Measurements from ENCODE around the gene ATRNL1. TPM values are rescaled to one million over a fixed set of nuclear protein-coding genes. Genes with fewer than 3 reads are reported as not detected.
"Not testable (repeated sequence)": the region's sequence is repeated elsewhere in the genome, so short reads cannot be mapped to it uniquely, and the experiment has no call there.

The ATRNL1 gene
- total RNA-seq, 1 experiment from 2014 or later, result not detected

DNA sequence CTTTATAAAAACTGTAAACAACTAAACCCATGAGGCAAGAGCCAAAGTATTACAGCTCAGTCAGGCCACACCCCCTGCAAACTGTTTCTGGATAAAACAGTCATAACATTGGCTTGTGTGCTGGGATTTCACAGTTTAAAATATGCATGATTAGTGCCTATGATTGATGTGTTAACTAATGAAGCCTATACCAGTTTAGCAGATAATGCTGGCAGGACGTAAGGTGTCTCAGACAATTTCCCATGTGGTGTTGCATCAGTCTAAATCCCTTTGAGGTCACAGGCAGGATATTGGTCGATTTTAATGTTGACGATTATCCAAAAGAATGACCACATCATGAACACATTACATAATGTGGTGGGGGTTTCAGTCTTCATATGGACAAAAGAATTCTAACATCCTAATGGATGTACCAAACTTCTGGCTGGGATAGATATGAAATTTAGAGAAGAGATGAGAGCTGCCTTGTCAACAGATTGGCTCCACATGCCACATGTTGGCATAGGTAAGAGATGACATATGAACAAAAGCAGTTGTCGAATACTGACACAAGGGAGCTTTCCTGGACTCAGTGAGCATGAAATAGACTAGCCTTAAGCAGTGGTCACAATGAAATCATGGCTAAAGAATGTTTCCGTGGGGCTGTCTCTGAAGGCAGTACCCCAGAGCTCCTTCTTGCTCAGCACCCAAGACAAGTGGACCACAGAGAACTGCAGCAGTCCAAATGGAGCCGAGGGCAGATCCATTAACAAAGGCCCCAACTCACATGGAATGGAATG is 734.3 kb downstream of the ATRNL1 start:
- ATAC-seq (no peak), DNase-seq (no peak)
- ChIA-PET POLR2A (ENCODE audit: unreplicated experiment) (no interaction called here), CTCF (no interaction called here)
- no TSS peak for BruUV-seq (replicated peaks)
- Histone ChIP-seq H2AFZ (ENCODE audit: low read length) (no peak overlapping the region), H3K9ac (ENCODE audit: low read length) (no peak overlapping the region), H3K9me3 (ENCODE audit: low read length) (no peaks in the 10 kb centered on the region), H3K9me2 (replicated peaks; ENCODE audit: low read length) (no peaks in the 10 kb centered on the region), H3K27ac (ENCODE audit: low read length) (no peak overlapping the region), H3K27me3 (ENCODE audit: low read length) (no peaks in the 10 kb centered on the region), H3K4me2 (ENCODE audit: low read length) (no peak overlapping the region), H3K4me3 (ENCODE audit: low read length) (no peak overlapping the region), H4K20me1 (ENCODE audit: low read length) (no peaks in the 10 kb centered on the region), H3K36me3 (ENCODE audit: low read depth, low read length) (no peaks in the 10 kb centered on the region), H3K4me1 (ENCODE audit: insufficient read depth, low read length) (no peaks in the 10 kb centered on the region), H3F3A (ENCODE audit: low read length, unreplicated experiment) (no peaks in the 10 kb centered on the region), H3K79me2 (ENCODE audit: low read length) (no peaks in the 10 kb centered on the region)
- TF ChIP-seq EZH2 (IDR thresholded peaks at IDR 0.05; ENCODE audit: low read length, unreplicated experiment), result no peak
- no peak for TF ChIP-seq EZH2phosphoT487 (IDR thresholded peaks at IDR 0.05; ENCODE audit: borderline replicate concordance, low read length)
- TF ChIP-seq, protein P1, sequence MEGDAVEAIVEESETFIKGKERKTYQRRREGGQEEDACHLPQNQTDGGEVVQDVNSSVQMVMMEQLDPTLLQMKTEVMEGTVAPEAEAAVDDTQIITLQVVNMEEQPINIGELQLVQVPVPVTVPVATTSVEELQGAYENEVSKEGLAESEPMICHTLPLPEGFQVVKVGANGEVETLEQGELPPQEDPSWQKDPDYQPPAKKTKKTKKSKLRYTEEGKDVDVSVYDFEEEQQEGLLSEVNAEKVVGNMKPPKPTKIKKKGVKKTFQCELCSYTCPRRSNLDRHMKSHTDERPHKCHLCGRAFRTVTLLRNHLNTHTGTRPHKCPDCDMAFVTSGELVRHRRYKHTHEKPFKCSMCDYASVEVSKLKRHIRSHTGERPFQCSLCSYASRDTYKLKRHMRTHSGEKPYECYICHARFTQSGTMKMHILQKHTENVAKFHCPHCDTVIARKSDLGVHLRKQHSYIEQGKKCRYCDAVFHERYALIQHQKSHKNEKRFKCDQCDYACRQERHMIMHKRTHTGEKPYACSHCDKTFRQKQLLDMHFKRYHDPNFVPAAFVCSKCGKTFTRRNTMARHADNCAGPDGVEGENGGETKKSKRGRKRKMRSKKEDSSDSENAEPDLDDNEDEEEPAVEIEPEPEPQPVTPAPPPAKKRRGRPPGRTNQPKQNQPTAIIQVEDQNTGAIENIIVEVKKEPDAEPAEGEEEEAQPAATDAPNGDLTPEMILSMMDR (conservative IDR thresholded peaks at IDR 0.05; ENCODE audit: low read depth, low read length), result no peak
- intact Hi-C loops (cut with micrococcal nuclease), result no loop called here

DNA sequence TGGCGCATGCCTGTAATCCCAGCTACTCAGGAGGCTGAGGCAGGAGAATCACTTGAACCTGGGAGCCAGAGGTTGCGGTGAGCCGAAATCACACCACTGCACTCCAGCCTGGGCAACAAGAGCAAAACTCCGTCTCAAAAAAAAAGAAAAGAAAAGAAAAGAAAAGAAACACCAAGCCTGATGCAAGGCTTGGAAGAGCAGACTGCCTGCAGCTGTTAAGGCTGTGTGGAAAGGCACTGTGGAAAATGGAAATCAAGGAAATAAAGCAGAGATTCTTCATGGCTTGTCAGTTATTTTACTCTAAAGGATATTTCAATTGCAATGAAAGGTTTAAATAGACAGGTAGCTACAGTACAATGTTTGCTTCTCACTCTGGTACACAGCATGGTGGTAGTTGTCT is 735.0 kb downstream of the ATRNL1 start:
- H3K79me2 ChIP-seq (ENCODE audit: low read length); CTCF ChIA-PET; H3K27me3 ChIP-seq (ENCODE audit: low read length); H3K9me3 ChIP-seq (ENCODE audit: low read length); BruUV-seq (replicated peaks); ATAC-seq; DNase-seq; H2AFZ ChIP-seq (ENCODE audit: low read length); H4K20me1 ChIP-seq (ENCODE audit: low read length); POLR2A ChIA-PET (ENCODE audit: unreplicated experiment); H3K9me2 ChIP-seq (replicated peaks; ENCODE audit: low read length); H3K4me2 ChIP-seq (ENCODE audit: low read length); H3K9ac ChIP-seq (ENCODE audit: low read length); H3K27ac ChIP-seq (ENCODE audit: low read length); H3F3A ChIP-seq (ENCODE audit: low read length, unreplicated experiment); H3K4me3 ChIP-seq (ENCODE audit: low read length); H3K4me1 ChIP-seq (ENCODE audit: insufficient read depth, low read length); H3K36me3 ChIP-seq (ENCODE audit: low read depth, low read length); intact Hi-C loops (cut with micrococcal nuclease): not testable (repeated sequence)

DNA sequence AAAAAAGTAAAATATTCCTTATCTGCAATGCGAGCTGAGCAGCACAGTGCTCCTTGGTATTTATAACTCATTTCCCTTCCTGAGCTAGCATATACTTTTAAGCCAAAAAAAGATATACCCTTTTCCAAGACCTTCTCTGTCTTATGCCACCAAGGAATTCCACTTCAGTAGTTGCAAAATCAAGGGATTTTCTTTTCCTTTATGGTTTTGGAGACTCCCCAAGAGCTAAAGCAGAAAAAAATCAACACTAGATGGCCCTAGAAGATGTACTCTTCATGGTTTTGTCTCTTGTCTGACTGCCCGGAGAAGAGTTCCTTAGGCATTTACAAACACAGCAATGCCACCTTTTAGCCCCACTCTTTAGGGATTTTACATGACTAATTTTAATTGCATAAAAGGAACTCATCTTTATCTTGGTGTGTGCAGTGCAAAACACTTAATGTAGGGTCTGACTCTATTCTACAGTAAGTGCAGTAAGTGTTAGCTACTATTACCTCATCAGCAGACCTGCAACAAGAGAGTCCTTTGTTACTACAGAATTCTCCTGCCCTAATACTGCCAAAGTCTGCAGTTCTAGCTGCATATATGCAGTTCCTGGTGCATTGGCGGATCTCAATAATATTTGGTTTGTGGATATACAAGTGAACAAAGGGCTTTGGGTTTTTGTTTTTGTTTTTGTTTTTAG is 736.5 kb downstream of the ATRNL1 start:
- Histone ChIP-seq H3F3A (ENCODE audit: low read length, unreplicated experiment) (no peaks in the 10 kb centered on the region), H3K27me3 (ENCODE audit: low read length) (no peaks in the 10 kb centered on the region), H3K4me3 (ENCODE audit: low read length) (no peak overlapping the region), H4K20me1 (ENCODE audit: low read length) (no peaks in the 10 kb centered on the region), H3K27ac (ENCODE audit: low read length) (no peak overlapping the region), H3K9me3 (ENCODE audit: low read length) (no peaks in the 10 kb centered on the region), H3K36me3 (ENCODE audit: low read depth, low read length) (no peaks in the 10 kb centered on the region), H3K4me1 (ENCODE audit: insufficient read depth, low read length) (no peaks in the 10 kb centered on the region), H2AFZ (ENCODE audit: low read length) (no peak overlapping the region), H3K9me2 (replicated peaks; ENCODE audit: low read length) (no peaks in the 10 kb centered on the region), H3K4me2 (ENCODE audit: low read length) (no peak overlapping the region), H3K79me2 (ENCODE audit: low read length) (no peaks in the 10 kb centered on the region), H3K9ac (ENCODE audit: low read length) (no peak overlapping the region)
- BruUV-seq (replicated peaks), result no TSS peak
- intact Hi-C loops (cut with micrococcal nuclease), result no loop called here
- TF ChIP-seq EZH2 (IDR thresholded peaks at IDR 0.05; ENCODE audit: low read length, unreplicated experiment) (no peak), EZH2phosphoT487 (IDR thresholded peaks at IDR 0.05; ENCODE audit: borderline replicate concordance, low read length) (no peak)
- TF ChIP-seq, protein P1 (conservative IDR thresholded peaks at IDR 0.05; ENCODE audit: low read depth, low read length), result no peak
- CTCF ChIA-PET, result no interaction called here
- DNase-seq (no peak), ATAC-seq (no peak)
- POLR2A ChIA-PET (ENCODE audit: unreplicated experiment), result no interaction called here
